GM19468 (cell line): Measurements from ENCODE around the gene STAT5B.

ENCODE experiments used
- ATAC-seq: cut with Tn5 transposase; IDR thresholded peaks from one replicate; pipeline ENCODE4 v1.9.1; 2021; ENCODE audit warnings: mild to moderate bottlenecking, moderate library complexity, moderate number of reproducible peaks; ENCODE audit not compliant: unreplicated experiment; ENCODE audit errors: extremely low read depth

Gene STAT5B

DNA sequence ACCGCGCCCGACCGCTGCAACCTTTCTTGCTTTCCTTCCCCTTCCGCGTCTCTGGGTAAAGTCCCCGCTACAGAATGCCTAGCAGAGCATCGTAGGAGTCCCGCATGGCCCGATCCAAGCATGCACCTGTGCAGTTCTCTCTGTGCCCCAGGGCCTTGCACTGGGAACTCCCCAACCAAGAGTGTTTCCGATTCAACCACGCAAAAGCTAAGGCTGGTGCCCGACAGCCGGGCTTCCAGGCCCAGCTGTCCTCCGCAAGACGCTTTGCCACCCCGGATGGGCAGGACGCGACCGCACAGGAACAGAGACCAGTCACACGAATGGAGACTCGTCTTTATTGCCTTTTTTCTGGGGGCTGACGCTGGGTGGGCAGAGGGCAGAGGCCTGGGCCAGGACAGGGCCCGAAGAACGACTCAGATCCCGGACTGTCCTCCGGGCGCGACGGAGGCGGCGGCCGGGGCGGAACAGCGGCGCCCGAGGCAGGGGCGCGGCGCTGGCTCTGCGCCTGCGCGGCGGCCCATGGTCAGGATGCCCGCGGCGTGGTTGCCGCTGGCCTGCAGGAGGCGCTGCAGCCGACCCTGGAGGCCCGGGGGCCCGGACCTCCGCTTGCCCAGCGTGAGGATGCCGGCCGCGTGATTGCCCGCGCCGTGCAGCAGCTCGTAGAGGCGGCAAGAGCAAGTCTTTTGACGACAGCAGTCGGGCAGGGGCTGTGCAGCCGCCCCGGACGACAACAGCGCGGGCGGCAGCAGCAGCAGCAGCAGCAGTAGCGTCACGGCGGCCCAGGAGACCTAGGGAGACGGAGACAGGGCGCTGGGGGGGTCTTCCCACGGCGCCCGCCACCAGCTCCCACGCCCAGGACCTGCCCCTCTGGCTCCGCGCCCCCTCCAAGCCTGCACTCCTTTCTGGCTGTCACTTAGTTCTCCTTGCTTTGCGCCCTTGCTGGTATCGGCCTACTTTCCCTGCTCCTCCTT, 92.2 kb downstream of the STAT5B start:
- ATAC-seq: peak; percentile 49

DNA sequence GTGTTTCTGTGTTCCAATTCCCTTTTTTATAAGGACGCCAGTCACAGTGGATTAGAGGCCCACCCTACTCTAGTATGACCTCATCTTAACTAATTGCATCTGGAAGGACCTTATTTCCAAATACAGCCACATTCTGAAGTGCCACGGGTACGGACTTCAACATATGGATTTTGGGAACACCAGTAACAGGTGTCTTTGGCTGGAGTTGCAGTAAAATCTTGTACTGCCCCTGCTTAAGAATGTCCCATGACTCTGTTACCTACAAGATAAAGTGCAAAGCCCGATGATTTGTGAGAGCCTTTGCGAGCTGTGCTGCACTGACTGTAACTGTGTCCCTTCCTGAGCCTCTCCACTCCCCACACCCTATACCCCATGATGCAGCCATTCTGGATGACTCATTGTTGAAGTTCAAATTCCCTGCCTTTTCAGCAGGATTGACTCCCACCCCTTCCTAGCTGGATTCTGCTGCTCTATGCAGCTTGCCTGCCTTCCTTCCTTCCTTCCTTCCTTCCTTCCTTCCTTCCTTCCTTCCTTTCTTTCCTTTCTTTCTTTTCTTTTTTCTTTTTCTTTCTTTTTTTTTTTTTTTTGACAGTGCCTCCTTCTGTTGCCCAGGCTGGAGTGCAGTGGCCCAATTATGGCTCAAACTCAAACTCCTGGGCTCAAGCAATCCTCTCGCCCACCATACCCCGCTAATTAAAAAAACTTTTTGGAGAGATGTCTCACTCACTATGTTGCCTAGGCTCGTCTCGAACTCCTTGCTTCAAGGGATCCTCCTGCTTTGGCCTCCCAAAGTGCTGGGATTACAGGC, 93.1 kb downstream of the STAT5B start:
- ATAC-seq: no peak

DNA sequence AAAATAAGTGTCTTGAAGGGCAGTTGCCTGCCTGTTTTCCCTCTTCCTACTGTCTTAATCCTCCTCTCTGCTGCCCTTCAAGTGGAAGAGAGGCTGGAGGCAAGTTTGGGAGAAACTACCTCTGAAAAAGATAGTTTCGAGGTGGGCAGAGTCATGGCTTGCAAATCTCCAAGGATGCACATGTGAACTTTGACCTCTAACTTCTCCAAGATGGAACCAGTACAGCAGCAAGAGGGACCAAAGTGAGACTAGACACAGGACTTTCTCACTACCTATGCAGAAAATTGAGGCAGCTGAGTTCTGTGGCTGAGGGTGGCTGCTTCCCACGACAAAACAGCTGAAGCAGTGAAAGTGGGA, 94.4 kb downstream of the STAT5B start:
- no peak for ATAC-seq

DNA sequence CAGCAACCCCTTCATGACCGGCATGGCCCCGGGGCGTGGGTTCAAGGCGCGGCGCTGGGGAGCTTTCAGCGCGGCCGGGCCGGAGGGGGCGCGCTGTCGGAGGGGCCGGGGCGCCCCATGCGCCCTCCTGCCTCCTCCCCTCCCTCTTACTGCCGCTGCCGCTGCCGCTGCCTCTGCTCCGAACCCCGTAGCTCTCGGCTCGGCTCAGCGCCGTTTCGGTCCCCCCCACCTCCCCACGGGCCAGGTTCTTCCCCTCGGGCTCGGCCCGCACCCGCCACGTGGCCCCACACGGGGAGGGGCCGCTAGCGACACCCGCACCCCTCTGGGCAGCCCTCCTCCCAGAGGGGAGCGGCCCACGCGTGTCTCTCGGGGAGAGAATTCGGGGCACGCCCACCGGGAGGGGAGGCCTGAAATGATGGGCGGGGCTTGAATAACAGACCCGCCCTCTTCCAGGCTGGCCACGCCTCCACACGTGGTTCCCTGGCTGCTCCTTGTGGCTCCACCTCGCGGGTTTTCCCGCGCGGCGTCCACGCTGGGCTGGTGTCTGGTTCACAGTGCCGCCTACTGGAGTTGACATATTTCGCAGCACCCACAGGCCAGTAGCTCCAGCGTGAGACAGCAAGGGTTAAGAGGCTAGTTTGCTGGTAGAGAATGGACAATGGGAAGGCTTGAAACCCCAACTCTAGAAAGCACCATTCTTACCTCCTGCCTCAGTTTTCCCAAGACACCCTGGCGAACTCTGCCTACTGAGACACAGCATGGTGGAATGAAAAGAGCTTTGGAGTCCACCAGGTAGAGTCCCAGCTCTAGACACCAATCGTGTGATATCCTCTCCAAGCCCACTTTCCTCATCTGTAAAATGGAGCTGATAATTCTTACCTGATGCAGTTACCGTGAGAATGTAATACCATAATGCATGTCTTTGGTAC, 95.0 kb downstream of the STAT5B start, which contains the start of gene KCNH4:
TSS of gene KCNH4 (minus strand) at position 221 of the 929 bp plus-strand sequence. CDS start at position 24, 197 bp downstream.
- ATAC-seq: no peak

DNA sequence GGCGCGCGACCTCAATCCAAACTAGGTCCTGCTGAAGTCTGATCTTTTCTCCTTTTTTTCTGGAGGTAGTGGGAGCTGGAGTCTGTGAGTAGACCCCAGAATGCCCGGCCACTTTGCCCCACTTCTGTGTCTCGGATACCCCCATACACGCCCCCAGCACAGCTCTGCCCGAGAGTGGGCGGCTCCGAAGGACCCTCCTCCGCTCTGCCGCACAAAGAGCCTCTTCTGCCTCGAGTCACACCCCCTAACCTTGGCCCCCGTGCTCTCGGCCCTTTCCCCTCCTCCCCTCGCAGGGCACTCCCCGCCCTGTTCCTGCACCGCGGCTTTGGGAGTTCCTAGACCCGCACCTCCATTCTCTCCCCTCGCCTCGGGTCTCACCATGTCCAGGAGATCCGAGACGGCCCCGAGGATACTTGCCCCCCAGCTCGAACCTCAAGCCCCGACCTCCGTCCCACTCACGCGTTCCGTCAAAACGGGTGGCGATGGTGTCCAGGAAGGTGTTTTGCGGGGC, 95.7 kb downstream of the STAT5B start:
- ATAC-seq: no peak

DNA sequence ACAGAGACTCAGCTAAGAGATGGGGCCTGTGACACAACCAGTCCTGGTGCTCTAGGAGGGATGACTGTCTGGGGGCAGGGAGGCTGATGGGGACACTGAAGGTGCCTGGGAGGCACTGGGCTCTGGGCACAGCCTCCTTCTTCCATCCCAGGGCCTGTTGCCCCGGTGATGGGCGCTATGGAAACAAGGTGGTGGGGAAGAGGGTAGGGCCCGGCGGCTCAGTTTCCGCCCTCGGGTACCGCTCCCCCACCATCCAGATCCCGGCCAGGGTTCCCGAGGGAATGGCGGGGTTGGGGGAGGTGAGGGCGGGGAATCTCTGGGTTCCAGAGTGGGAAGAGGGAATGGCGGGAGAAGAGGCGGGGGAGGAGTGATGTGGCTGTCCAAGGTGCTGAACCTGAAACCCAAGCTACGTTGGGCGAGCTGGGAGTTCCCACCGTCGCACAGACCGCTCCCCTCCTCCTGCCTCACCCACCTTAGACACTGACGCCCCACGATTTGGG, 96.2 kb downstream of the STAT5B start:
- ATAC-seq: no peak

DNA sequence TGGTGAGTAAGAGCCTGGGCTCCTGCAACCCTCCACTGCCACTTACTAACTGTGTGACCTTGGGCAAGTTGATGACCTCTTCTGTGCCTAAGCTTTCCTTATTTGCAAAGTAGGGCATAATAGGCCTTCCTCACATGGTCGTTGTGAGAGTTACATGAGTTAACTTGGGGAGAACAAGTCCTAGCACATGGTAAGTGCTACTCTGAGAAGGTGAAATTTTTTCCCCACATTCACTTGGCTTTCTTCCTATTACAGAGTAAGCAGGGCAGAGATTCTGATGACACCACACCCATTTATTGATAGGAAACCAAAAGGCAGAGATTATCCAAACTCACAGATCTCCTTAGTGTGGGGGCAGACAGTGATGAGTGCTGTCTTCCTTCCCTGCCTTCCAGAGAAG, 96.9 kb downstream of the STAT5B start:
- no peak for ATAC-seq

DNA sequence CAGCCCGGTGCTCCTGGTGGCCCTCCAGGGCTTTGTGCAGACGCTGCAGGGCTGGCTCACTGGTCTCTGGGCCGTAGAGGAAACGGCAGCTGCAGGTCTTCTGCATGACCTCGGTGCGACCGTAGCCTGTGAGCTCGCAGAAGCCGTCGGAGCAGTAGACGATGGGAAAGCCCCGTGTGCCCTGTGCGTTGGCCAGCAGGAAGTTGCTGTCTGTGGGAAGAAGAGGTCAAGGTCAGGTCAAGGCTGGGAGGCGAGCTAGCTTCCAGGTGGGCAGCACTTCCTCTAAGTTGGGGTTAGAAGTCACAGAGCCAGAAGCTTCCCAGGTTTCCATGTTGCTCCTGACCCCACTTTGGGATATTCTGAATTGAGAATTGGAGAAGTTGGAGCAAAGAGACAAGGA, 97.4 kb downstream of the STAT5B start:
- no peak for ATAC-seq

DNA sequence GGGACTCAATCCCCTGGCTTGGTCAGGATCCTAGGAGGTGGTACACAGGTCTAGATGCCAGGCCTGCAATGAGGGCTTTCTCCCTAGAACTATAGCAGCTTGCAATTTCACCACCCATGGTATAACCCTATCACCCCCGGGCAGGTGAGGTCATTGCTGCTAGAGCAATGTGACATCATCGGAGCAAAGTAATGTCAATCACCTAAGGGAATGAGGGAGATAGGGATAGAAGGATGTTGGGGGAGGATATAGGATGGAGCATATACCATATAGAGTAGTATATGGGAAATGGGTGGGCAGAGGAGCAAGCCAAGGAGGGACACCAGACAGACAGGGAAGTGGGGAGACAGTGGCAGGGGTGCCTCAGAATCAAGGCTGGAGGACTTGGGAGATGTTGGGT, 98.5 kb downstream of the STAT5B start:
- no peak for ATAC-seq

DNA sequence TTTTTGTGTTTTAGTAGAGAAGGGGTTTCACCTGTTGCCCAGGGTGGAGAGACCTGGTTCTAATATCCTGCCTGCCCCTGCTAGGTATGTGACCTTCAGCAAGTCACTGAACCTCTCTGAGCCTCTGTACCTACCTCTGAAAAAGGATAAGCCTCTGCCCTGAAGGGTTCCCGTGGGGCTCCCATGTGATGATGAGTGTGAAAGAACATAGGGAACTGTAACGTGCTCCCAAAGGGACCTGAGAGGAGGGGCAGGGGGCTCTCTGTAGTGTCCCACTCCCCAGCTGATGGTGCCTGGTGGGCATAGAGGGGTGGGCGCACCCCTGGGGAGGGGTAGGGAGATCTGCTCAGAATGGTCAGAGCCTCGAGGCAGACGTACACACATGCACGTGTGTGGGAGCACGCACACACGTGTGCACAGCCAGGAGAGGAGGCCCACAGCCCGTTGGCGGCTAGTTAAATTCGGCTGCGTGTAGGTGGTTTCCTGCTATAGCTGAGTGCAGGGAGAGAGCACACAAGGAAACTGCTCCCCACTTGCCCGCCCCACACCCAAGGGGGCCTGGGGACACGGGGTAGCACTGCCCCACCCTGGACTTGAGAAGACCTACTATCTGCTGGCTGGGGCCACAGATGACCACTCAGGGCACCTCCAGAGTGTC, 101.9 kb downstream of the STAT5B start:
- no peak for ATAC-seq

DNA sequence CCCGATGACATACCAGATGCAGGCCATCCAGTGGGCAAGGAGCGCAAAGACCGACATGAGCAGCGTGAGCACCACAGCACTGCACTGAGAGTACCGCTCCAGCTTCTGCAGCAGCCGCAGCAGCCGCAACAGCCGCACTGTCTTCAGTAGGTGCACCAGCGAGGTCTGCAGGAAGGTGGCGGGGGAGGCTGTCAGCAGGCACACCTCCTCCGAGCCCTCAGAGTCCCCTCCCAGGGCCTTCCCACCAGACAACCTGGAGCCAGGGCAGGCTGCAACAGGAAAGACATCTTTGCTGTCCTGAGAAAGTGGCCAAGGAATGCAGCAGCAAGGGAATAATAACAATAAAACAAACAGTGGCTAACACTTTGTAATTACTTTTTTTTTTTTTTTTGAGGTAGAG, 104.4 kb downstream of the STAT5B start:
- no peak for ATAC-seq

DNA sequence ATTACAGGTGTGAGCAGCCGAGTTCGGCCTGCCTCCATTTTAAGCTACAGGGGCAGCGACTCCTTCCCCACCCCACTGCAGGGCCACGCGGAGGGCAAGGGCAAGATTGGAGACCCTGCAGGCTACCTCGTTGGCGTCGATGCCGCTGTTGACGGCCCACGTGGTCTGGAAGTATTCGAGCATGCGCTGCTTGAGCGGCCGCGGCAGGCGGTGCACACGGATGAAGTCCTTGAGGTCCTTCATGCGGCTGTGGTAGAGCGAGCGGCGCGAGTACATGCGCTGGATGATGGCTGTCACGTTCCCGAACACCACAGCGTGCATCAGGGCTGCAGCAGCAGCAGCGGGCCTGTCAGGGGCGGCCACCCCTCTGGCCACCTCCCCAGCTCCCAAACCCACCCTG, 106.8 kb downstream of the STAT5B start:
- ATAC-seq: no peak

DNA sequence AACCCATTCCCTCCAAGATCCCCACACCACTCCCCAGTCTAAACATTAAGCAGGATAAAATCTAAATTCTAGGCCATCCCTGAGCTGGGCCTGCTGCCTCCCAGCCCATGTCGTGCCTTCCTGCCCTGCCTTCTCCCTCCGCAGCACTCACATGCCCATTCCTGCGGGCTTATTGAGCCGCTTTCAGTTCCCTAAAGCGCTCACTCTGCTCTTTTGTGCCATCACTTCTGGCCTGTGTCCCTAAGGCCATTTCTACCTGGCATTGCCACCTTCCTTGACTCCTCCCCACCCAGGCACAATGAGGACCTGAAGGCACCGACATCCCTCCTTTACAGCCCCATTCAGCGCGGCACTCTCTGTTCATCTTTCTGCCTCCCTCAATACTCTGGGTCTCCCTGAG, 108.4 kb downstream of the STAT5B start:
- no peak for ATAC-seq

DNA sequence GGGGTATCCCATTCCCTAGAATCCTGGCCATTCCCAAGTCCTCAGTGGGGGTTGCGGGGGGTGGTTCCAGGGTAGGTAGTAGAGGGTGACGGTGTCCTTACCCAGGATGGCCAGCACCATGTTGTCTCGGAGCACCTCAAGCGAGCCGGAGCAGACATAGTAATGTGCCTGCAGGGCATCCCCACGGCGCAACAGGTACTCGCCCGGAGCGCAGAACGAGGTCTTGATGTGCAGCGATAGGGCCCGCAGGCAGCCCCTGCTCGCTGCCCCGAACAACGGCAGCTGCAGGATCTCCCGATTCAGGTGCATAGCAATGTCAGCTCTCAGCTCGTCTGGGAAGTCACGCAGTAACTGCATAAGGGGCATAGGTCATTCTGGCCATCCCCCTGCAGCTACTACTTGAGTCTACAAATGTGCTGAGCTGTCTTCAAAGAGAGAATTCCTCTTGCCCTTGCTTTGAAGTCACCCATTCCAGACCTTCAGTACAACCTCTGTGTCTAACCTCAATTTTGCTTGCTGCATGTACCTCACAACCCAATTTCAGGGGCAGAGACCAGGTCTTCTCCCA, 109.9 kb downstream of the STAT5B start:
- ATAC-seq: no peak

DNA sequence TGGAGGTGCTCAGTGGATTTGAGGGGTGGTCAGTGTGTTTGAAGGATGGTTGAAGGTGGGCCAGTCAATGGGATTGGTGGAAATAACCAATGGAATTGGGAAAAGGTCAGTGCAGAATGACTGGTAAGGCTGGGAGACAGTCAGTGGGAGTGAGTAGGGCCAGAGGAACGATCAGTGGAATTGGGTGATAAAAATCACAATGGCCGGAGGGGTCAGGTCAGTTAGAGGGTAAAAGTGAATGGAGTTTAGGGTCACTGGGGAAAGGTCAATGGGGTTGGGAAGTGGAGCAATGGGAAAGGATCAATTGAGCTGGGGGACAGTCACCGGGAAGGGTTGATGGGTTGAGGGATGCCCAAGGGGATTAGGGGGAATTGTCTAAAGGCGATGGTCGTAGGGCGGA, 110.4 kb downstream of the STAT5B start:
- ATAC-seq: no peak

DNA sequence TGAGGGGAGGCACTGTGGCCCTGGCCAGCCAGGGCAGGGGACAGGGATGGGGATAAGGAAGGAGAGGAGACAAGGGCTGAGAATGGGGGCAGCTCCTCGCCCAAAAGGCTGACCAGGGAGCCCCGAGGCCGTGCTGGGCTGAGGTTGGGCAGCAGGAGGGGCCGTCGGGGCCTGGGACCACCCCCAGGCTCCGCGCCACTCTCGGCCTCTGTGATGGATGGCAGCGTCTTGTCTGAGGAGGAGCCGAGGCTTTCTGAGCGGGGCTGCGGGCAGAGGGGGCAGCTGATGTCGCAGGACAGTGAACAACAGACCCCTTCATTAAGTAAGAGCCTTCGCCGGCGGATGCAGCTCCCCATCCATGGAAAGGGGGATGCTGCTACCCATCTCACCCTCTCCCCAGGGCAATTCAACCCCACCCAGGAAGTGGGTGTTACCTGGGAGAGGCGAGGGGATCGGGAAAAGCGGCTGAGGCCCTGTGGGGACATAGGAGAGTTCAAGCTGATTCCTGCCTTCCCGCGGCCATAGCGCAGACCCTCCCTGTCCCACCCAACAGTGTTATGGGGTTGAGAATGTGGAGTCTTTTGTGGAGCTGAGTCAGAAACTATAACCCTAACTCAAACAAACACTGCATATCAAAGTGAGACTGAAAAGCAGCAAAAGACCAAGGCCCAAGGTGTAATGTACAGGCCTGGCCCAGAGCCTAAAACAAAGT, 112.3 kb downstream of the STAT5B start:
- ATAC-seq: no peak

DNA sequence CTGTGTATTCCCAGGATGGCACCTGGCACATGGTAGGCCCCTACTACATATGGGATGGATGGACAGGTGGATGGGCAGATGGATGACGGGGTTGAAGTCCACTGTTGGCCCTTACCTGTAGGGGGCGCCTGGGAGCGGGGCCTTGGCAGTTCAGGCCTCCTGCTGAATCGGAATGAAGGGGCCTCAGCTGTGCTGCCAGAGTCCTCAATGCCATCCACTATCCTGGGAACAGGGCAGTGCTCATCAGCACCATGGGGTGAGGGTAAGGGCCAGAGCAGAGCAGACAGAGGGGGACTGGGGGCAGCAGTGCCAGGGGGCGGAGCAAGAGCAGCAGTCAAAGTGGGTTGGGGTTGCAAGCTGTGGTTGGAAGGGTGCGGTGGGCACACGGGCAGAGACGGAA, 113.1 kb downstream of the STAT5B start:
- no peak for ATAC-seq

DNA sequence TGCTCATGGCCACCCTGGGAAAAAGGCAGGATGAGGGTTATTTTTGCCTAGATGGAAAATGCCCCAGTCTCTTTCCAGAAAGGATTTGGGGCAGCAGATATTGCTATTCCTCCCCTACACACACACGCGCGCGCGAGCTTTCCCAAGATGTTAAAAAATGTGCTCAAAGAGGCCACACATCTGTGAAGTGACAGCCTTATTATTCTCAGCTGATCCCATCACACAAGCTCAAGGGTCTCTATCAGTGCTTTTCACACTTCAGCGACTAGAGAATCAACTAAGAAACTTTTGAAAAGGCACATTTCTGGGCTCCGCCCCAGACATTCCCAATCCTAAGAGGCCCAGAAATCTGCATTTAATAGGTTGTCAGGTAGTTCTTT, 115.7 kb downstream of the STAT5B start:
- ATAC-seq: no peak
